ENCODE data around the gene RPRML. TPM values are rescaled to one million over a fixed set of nuclear protein-coding genes. Genes with fewer than 3 reads are reported as not detected.
"Not testable (repeated sequence)": the region's sequence is repeated elsewhere in the genome, so short reads cannot be mapped to it uniquely, and the experiment has no call there.

RPRML gene
- total RNA-seq, 2 experiments from 2014 or later = not detected

DNA sequence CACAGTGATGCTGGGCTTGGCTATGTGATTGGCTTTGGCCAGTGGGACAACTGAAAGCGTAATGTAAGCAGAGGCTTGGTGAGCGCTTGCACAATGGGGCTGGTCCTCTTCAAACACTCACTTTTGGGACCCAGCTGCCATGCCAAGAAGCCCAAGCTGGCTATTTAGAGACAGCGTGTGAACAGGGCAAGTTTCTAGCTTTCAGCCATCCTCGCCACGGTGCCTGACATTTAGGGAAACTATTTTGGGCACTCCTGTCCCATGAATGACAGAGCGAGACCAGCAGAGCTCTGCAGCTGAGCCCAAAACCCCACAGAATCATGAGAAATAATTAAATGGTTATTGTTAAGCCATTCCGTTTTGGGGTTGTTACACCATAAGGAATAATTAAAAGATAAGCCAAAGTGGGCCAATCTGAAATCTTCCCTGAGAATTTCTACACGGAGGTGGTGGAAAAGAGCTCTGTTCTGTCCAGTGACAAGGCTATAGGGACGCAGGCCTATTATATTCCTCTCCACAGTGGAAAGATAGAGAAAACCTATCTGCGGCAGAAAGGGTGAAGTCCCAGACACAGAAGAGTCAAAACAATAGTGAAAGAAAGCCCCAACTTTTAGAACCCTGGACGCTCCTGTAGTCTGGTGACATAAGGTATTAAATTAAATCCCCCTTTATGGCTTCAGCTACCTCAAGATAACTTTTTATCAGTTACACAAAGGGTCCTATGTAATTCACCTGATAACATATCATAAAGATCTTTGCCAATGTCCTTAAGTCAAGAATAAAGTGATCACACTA is 10.8 kb upstream of the RPRML start:
- H3K27ac Mint-ChIP-seq = no peak overlapping the region
- intact Hi-C loops (cut with DNase I, micrococcal nuclease) = no loop called here
- H3K9me3 ChIP-seq (ENCODE audit: control insufficient read depth in 1 of 2, insufficient read depth in 1 of 2, low read length in 2 of 2) = no peaks in the 10 kb centered on the region
- H3K4me1 ChIP-seq (ENCODE audit: insufficient read depth, low read length) = no peaks in the 10 kb centered on the region
- H3K4me3 ChIP-seq (ENCODE audit: low read length) = no peak overlapping the region
- H3K4me1 Mint-ChIP-seq (ENCODE audit: low read depth) = no peaks in the 10 kb centered on the region
- POLR2A ChIA-PET = no interaction called here
- no peak for ATAC-seq (ENCODE audit: poor library complexity)
- no peaks in the 10 kb centered on the region for H3K9me3 Mint-ChIP-seq
- no peaks in the 10 kb centered on the region for H3K36me3 Mint-ChIP-seq (ENCODE audit: low read depth)
- no peaks in the 10 kb centered on the region for H3K27me3 ChIP-seq (ENCODE audit: control insufficient read depth in 1 of 2, insufficient read depth in 2 of 2, low read length in 2 of 2)
- CTCF ChIA-PET = no interaction called here
- no peak overlapping the region for H3K4me3 Mint-ChIP-seq
- DNase-seq = no peak
- TF ChIP-seq, protein P1, sequence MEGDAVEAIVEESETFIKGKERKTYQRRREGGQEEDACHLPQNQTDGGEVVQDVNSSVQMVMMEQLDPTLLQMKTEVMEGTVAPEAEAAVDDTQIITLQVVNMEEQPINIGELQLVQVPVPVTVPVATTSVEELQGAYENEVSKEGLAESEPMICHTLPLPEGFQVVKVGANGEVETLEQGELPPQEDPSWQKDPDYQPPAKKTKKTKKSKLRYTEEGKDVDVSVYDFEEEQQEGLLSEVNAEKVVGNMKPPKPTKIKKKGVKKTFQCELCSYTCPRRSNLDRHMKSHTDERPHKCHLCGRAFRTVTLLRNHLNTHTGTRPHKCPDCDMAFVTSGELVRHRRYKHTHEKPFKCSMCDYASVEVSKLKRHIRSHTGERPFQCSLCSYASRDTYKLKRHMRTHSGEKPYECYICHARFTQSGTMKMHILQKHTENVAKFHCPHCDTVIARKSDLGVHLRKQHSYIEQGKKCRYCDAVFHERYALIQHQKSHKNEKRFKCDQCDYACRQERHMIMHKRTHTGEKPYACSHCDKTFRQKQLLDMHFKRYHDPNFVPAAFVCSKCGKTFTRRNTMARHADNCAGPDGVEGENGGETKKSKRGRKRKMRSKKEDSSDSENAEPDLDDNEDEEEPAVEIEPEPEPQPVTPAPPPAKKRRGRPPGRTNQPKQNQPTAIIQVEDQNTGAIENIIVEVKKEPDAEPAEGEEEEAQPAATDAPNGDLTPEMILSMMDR (IDR thresholded peaks at IDR 0.05) = no peak
- H3K27ac ChIP-seq (ENCODE audit: low read depth in 1 of 2, low read length in 2 of 2) = no peak overlapping the region
- H3K36me3 ChIP-seq (ENCODE audit: insufficient read depth, low read length) = no peaks in the 10 kb centered on the region
- no peaks in the 10 kb centered on the region for H3K27me3 Mint-ChIP-seq

DNA sequence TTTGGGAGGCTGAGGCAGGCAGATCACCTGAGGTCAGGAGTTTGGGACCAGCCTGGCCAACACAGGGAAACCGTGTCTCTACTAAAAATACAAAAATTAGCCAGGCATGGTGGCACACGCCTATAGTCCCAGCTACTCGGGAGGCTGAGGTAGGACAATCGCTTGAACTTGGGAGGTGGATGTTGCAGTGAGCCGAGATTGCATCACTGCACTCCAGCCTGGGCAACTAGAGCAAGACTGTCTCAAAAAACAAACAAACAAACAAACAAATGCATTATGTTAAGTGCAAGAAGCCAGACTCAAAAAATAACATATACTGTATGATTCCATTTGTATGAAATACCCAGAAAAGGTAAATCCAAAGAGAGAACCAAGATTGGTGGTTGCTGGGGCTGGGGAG is 8.9 kb upstream of the RPRML start:
- ATAC-seq (ENCODE audit: poor library complexity); DNase-seq; H3K4me3 Mint-ChIP-seq; H3K4me1 ChIP-seq (ENCODE audit: insufficient read depth, low read length); POLR2A ChIA-PET; H3K36me3 ChIP-seq (ENCODE audit: insufficient read depth, low read length); H3K27ac ChIP-seq (ENCODE audit: low read depth in 1 of 2, low read length in 2 of 2); H3K27me3 Mint-ChIP-seq; H3K36me3 Mint-ChIP-seq (ENCODE audit: low read depth); CTCF ChIA-PET; intact Hi-C loops (cut with DNase I, micrococcal nuclease); H3K9me3 ChIP-seq (ENCODE audit: control insufficient read depth in 1 of 2, insufficient read depth in 1 of 2, low read length in 2 of 2); H3K27me3 ChIP-seq (ENCODE audit: control insufficient read depth in 1 of 2, insufficient read depth in 2 of 2, low read length in 2 of 2); H3K4me3 ChIP-seq (ENCODE audit: low read length); H3K27ac Mint-ChIP-seq; H3K9me3 Mint-ChIP-seq; H3K4me1 Mint-ChIP-seq (ENCODE audit: low read depth): not testable (repeated sequence)

DNA sequence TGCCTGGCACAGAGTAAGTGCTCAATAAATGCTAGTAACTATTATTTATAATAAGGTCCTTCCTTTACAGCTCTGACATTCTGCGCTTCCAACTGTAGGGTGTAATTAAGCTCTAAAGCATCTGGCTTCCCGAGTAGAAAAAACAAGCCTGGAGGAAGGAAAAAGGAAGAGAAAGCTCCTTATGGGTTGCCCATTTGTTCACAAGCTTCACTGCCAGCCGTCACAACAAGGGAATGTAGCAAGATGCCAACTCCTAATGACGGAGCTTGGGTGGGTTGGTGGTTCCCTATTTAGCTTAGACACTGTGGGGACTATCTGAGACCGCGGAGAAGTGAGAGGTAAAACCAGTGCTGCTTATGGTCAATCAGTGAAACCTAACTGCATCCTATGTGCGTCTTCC is 7.3 kb upstream of the RPRML start:
- no peaks in the 10 kb centered on the region for H3K4me1 Mint-ChIP-seq (ENCODE audit: low read depth)
- H3K4me3 Mint-ChIP-seq = no peak overlapping the region
- peaks cover 5% of the 10 kb centered on the region for H3K36me3 Mint-ChIP-seq (ENCODE audit: low read depth)
- H3K9me3 Mint-ChIP-seq = no peaks in the 10 kb centered on the region
- intact Hi-C loops (cut with DNase I, micrococcal nuclease) = no loop called here
- ChIA-PET CTCF (no interaction called here), POLR2A (no interaction called here)
- Histone ChIP-seq H3K36me3 (ENCODE audit: insufficient read depth, low read length) (no peaks in the 10 kb centered on the region), H3K27ac (ENCODE audit: low read depth in 1 of 2, low read length in 2 of 2) (no peak overlapping the region), H3K4me1 (ENCODE audit: insufficient read depth, low read length) (no peaks in the 10 kb centered on the region), H3K9me3 (ENCODE audit: control insufficient read depth in 1 of 2, insufficient read depth in 1 of 2, low read length in 2 of 2) (peaks cover 0 to 4% of the 10 kb centered on the region in 2 experiments), H3K27me3 (ENCODE audit: control insufficient read depth in 1 of 2, insufficient read depth in 2 of 2, low read length in 2 of 2) (peaks cover 0 to 3% of the 10 kb centered on the region in 2 experiments), H3K4me3 (ENCODE audit: low read length) (no peak overlapping the region)
- peaks cover 12% of the 10 kb centered on the region for H3K27me3 Mint-ChIP-seq
- DNase-seq = no peak
- TF ChIP-seq, protein P1 (IDR thresholded peaks at IDR 0.05) = no peak
- no peak overlapping the region for H3K27ac Mint-ChIP-seq
- no peak for ATAC-seq (ENCODE audit: poor library complexity)

DNA sequence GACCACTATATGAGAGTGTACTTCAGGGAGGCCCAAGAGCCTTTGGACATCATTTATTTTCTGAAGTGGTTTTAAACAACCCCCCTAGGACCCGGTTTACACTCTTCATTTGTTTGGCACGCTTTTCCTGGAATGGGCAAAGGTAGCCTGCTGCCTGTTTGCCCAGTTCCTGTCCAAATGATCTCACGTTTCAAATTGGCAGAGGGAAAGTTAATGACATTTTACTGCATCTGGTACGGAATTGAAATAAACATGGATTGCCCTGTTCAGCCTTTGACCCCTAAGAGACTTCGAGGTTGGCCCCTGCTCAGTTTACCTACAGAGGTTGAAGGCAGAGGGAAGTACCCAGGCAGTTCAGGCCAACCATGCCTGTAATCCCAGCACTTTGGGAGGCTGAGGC is 5.8 kb upstream of the RPRML start:
- Mint-ChIP-seq H3K4me1 (ENCODE audit: low read depth) (peaks cover 5% of the 10 kb centered on the region), H3K36me3 (ENCODE audit: low read depth) (peaks cover 5% of the 10 kb centered on the region), H3K9me3 (no peaks in the 10 kb centered on the region), H3K27ac (no peak overlapping the region), H3K27me3 (peaks cover 24% of the 10 kb centered on the region), H3K4me3 (no peak overlapping the region)
- Histone ChIP-seq H3K36me3 (ENCODE audit: insufficient read depth, low read length) (no peaks in the 10 kb centered on the region), H3K27me3 (ENCODE audit: control insufficient read depth in 1 of 2, insufficient read depth in 2 of 2, low read length in 2 of 2) (peaks cover 5 to 9% of the 10 kb centered on the region in 2 experiments), H3K27ac (ENCODE audit: low read depth in 1 of 2, low read length in 2 of 2) (no peak overlapping the region), H3K9me3 (ENCODE audit: control insufficient read depth in 1 of 2, insufficient read depth in 1 of 2, low read length in 2 of 2) (peaks cover 0 to 4% of the 10 kb centered on the region in 2 experiments), H3K4me3 (ENCODE audit: low read length) (no peak overlapping the region), H3K4me1 (ENCODE audit: insufficient read depth, low read length) (no peaks in the 10 kb centered on the region)
- TF ChIP-seq, protein P1 (IDR thresholded peaks at IDR 0.05) = no peak
- ATAC-seq (ENCODE audit: poor library complexity) = no peak
- CTCF ChIA-PET = no interaction called here
- DNase-seq = no peak
- POLR2A ChIA-PET = no interaction called here
- intact Hi-C loops (cut with DNase I, micrococcal nuclease) = no loop called here

Data from CD4-positive, alpha-beta T cell (primary cell).